H1 (cell line): ENCODE results near the gene BAZ2B. TPM values are rescaled to one million over a fixed set of nuclear protein-coding genes. Genes with fewer than 3 reads are reported as not detected.

Experiments
- CTCF ChIA-PET: fragments of 300-600 bp; sonication (Branson Sonifier 250); formaldehyde crosslinking; loops from one replicate; lab custom pipeline; 2021; ENCODE audit not compliant: partially characterized antibody; lab: Charles Lee
- POLR2A ChIA-PET: fragments of 300-600 bp; sonication (Branson Sonifier 250); formaldehyde crosslinking; loops from one replicate; lab custom pipeline; 2021; ENCODE audit warnings: inconsistent platforms; ENCODE audit not compliant: partially characterized antibody; lab: Charles Lee
- DNase-seq, 2 experiments: peaks; one replicate each; pipeline versions ENCODE4 v3.0.0 to v3.0.0-alpha.2; 2010 to 2022; ENCODE audit warnings: low spot score in 2 of 2, low read depth in 1 of 2, mixed read lengths in 1 of 2
- FAIRE-seq: peaks from 2 replicates; lab custom pipeline; 2011; peaks lifted over from hg19 to GRCh38; lab: Jason Lieb, UNC
- H2AFZ ChIP-seq: 2 replicates; pipeline ENCODE4 v1.8.1; 2012; ENCODE audit warnings: low read length, inconsistent platforms
- H2AK5ac ChIP-seq: 2 replicates; pipeline ENCODE4 v1.6.1; 2013; ENCODE audit warnings: low read depth, low read length
- H2BK120ac ChIP-seq: replicated peaks from 2 replicates; pipeline ENCODE3; 2013; ENCODE audit warnings: low read depth, low read length, inconsistent platforms
- H2BK12ac ChIP-seq: 2 replicates; pipeline ENCODE4 v1.6.1; 2013; ENCODE audit warnings: low read depth, low read length
- H2BK15ac ChIP-seq: 2 replicates; pipeline ENCODE4 v1.6.1; 2013; ENCODE audit warnings: low read length
- H2BK20ac ChIP-seq: 2 replicates; pipeline ENCODE4 v1.6.1; 2013; ENCODE audit warnings: low read length
- H2BK5ac ChIP-seq: 2 replicates; pipeline ENCODE4 v1.6.1; 2013; ENCODE audit warnings: low read depth, low read length
- H3K14ac ChIP-seq: 2 replicates; pipeline ENCODE4 v1.6.1; 2013; ENCODE audit warnings: inconsistent platforms; ENCODE audit not compliant: insufficient read length
- H3K18ac ChIP-seq: 2 replicates; pipeline ENCODE4 v1.6.1; 2013; ENCODE audit warnings: low read length; ENCODE audit errors: extremely low read depth
- H3K23ac ChIP-seq: 2 replicates; pipeline ENCODE4 v1.6.1; 2013; ENCODE audit warnings: inconsistent platforms; ENCODE audit not compliant: insufficient read length
- H3K23me2 ChIP-seq: 2 replicates; pipeline ENCODE4 v1.6.1; 2013; ENCODE audit warnings: low read depth, low read length
- H3K27ac ChIP-seq: 2 replicates; pipeline ENCODE4 v1.6.1; 2011; ENCODE audit warnings: low read depth, low read length, inconsistent platforms
- H3K27me3 ChIP-seq, 4 experiments: replicated peaks in 1 of 4; 1 replicate in 1 of 4; 2 replicates in 3 of 4; pipeline versions ENCODE4 v1.6.1 to v1.8.1; 2011 to 2013; ENCODE audit warnings: low read length in 3 of 4, mild to moderate bottlenecking in 3 of 4, inconsistent platforms in 2 of 4, mixed read lengths in 2 of 4, moderate library complexity in 1 of 4; ENCODE audit not compliant: control insufficient read depth in 3 of 4, insufficient read depth in 3 of 4; ENCODE audit errors: extremely low read depth in 1 of 4
- H3K36me3 ChIP-seq, 4 experiments: 2 replicates each; pipeline versions ENCODE4 v1.6.1 to v1.8.1; 2011 to 2013; ENCODE audit warnings: mild to moderate bottlenecking in 4 of 4, low read length in 3 of 4, moderate library complexity in 2 of 4, control low read depth in 1 of 4, inconsistent platforms in 1 of 4; ENCODE audit not compliant: insufficient read depth in 4 of 4, control insufficient read depth in 2 of 4
- H3K4ac ChIP-seq: replicated peaks from 2 replicates; pipeline ENCODE3; 2013; ENCODE audit warnings: low read length, low read depth, mixed read lengths, inconsistent platforms; ENCODE audit not compliant: insufficient read length
- H3K4me1 ChIP-seq, 4 experiments: replicated peaks in 1 of 4; 1 replicate in 1 of 4; 2 replicates in 3 of 4; pipeline versions ENCODE4 v1.6.1 to v1.8.1; 2011 to 2013; ENCODE audit warnings: low read length in 3 of 4, inconsistent platforms in 2 of 4, mixed read lengths in 1 of 4; ENCODE audit not compliant: insufficient read depth in 4 of 4, control insufficient read depth in 3 of 4
- H3K4me2 ChIP-seq, 2 experiments: 2 replicates each; pipeline versions ENCODE4 v1.6.1 to v1.8.1; 2011 to 2013; ENCODE audit warnings: low read depth in 2 of 2, low read length in 2 of 2, control low read depth in 1 of 2, inconsistent platforms in 1 of 2, mild to moderate bottlenecking in 1 of 2; ENCODE audit not compliant: insufficient read depth in 1 of 2
- H3K4me3 ChIP-seq, 4 experiments: fragments of 200-600, 300-600 bp in 1 of 4; sonication (generic), shearing (Covaris generic), sonication (Bioruptor Twin) in 1 of 4; 2 replicates each; pipeline versions ENCODE4 v1.5.1 to v1.8.1; 2011 to 2016; ENCODE audit warnings: low read length in 4 of 4, low read depth in 3 of 4, control low read depth in 2 of 4, inconsistent platforms in 2 of 4, mild to moderate bottlenecking in 2 of 4, mixed read lengths in 1 of 4, moderate library complexity in 1 of 4; ENCODE audit not compliant: insufficient read depth in 2 of 4; ENCODE audit errors: extremely low read depth in 1 of 4
- H3K56ac ChIP-seq: replicated peaks from 2 replicates; pipeline ENCODE3; 2013; ENCODE audit warnings: low read depth, mild to moderate bottlenecking, mixed read lengths, low read length, inconsistent platforms; ENCODE audit not compliant: insufficient read length
- H3K79me1 ChIP-seq: 2 replicates; pipeline ENCODE4 v1.6.1; 2013; ENCODE audit warnings: low read depth, low read length, control low read depth
- H3K79me2 ChIP-seq, 2 experiments: 2 replicates each; pipeline versions ENCODE4 v1.6.1 to v1.8.1; 2012 to 2013; ENCODE audit warnings: low read length in 2 of 2, mild to moderate bottlenecking in 2 of 2, inconsistent platforms in 1 of 2; ENCODE audit not compliant: insufficient read depth in 2 of 2, control insufficient read depth in 1 of 2
- H3K9ac ChIP-seq, 4 experiments: replicated peaks in 1 of 4; 1 replicate in 1 of 4; 2 replicates in 3 of 4; pipeline versions ENCODE4 v1.6.1 to v1.8.1; 2011 to 2013; ENCODE audit warnings: low read depth in 3 of 4, low read length in 3 of 4, control low read depth in 2 of 4, mild to moderate bottlenecking in 2 of 4, moderate library complexity in 2 of 4, inconsistent platforms in 1 of 4; ENCODE audit errors: extremely low read depth in 1 of 4
- H3K9me3 ChIP-seq, 2 experiments: 2 replicates each; pipeline versions ENCODE4 v1.6.1 to v1.8.1; 2012 to 2013; ENCODE audit warnings: mild to moderate bottlenecking in 2 of 2, moderate library complexity in 2 of 2, control low read depth in 1 of 2, inconsistent platforms in 1 of 2, low read depth in 1 of 2, low read length in 1 of 2, mixed read lengths in 1 of 2; ENCODE audit not compliant: insufficient read depth in 2 of 2
- H4K20me1 ChIP-seq, 2 experiments: replicated peaks in 1 of 2; 2 replicates each; pipeline versions ENCODE3 to v1.8.1; 2011 to 2013; ENCODE audit warnings: inconsistent platforms in 2 of 2, low read length in 2 of 2, mild to moderate bottlenecking in 1 of 2; ENCODE audit not compliant: insufficient read depth in 2 of 2, control insufficient read depth in 1 of 2
- H4K5ac ChIP-seq: 2 replicates; pipeline ENCODE4 v1.6.1; 2013; ENCODE audit warnings: low read length, low read depth, mixed read lengths, inconsistent platforms; ENCODE audit not compliant: insufficient read length
- H4K8ac ChIP-seq: 2 replicates; pipeline ENCODE4 v1.8.0; 2013; ENCODE audit warnings: mild to moderate bottlenecking, moderate library complexity, low read length, inconsistent platforms; ENCODE audit not compliant: insufficient read depth; ENCODE audit errors: extremely low read depth
- H4K91ac ChIP-seq: replicated peaks from 2 replicates; pipeline ENCODE3; 2013; ENCODE audit warnings: low read length, mixed read lengths, inconsistent platforms; ENCODE audit not compliant: insufficient read length
- BCL11A ChIP-seq, 2 experiments: IDR thresholded peaks; one replicate each; pipeline ENCODE4 v1.6.1; 2011; ENCODE audit warnings: low read depth in 2 of 2, low read length in 2 of 2, mild to moderate bottlenecking in 2 of 2
- CBX8 ChIP-seq: fragments of 300-800, 300-1000 bp; sonication (generic); IDR thresholded peaks from 2 replicates; pipeline ENCODE4 v1.7.1; 2016; ENCODE audit warnings: low read depth, low read length, borderline replicate concordance
- CHD1 ChIP-seq: IDR thresholded peaks from 2 replicates; pipeline ENCODE4 v1.6.1; 2012; ENCODE audit warnings: low read depth, low read length, improper control_type of control experiment
- EGR1 ChIP-seq: IDR thresholded peaks from 2 replicates; pipeline ENCODE4 v1.6.1; 2011; ENCODE audit warnings: low read depth, low read length, borderline replicate concordance
- EP300 ChIP-seq, 2 experiments: IDR thresholded peaks; 1 replicate in 1 of 2; 2 replicates in 1 of 2; pipeline ENCODE4 v1.6.1; 2011 to 2012; ENCODE audit warnings: low read depth in 2 of 2, low read length in 2 of 2, mild to moderate bottlenecking in 2 of 2, borderline replicate concordance in 1 of 2, inconsistent platforms in 1 of 2, moderate library complexity in 1 of 2
- EZH2 ChIP-seq: fragments of 200-600 bp; sonication (generic); IDR thresholded peaks from 2 replicates; pipeline ENCODE4 v1.7.1; 2012; ENCODE audit warnings: low read depth, mild to moderate bottlenecking, moderate library complexity, low read length, inconsistent platforms; ENCODE audit not compliant: severe bottlenecking
- FOSL1 ChIP-seq: IDR thresholded peaks from 2 replicates; pipeline ENCODE4 v1.6.1; 2011; ENCODE audit warnings: mild to moderate bottlenecking, low read depth, low read length, moderate library complexity; ENCODE audit not compliant: insufficient read depth
- GTF2F1 ChIP-seq: IDR thresholded peaks from 2 replicates; pipeline ENCODE4 v1.6.1; 2012; ENCODE audit warnings: low read depth, low read length, improper control_type of control experiment, borderline replicate concordance
- JUND ChIP-seq: IDR thresholded peaks from 2 replicates; pipeline ENCODE4 v1.6.1; 2011; ENCODE audit warnings: mild to moderate bottlenecking, improper control_type of control experiment, low read length
- RXRA ChIP-seq: IDR thresholded peaks from 2 replicates; pipeline ENCODE4 v1.6.1; 2011; ENCODE audit warnings: low read depth, mild to moderate bottlenecking, low read length, moderate library complexity; ENCODE audit not compliant: insufficient read depth
- SAP30 ChIP-seq: fragments of 300-600 bp; sonication (generic); IDR thresholded peaks from 2 replicates; pipeline ENCODE4 v1.7.1; 2012; ENCODE audit warnings: low read length, moderate library complexity, mild to moderate bottlenecking, inconsistent platforms; ENCODE audit not compliant: insufficient read depth, insufficient replicate concordance
- SP1 ChIP-seq: IDR thresholded peaks from 2 replicates; pipeline ENCODE4 v1.6.1; 2011; ENCODE audit warnings: low read depth, low read length
- SP4 ChIP-seq: IDR thresholded peaks from 2 replicates; pipeline ENCODE4 v1.6.1; 2012; ENCODE audit warnings: low read length, inconsistent platforms
- ZNF274 ChIP-seq: IDR thresholded peaks from 2 replicates; pipeline ENCODE4 v1.7.0; 2012; ENCODE audit warnings: low read length, borderline replicate concordance; ENCODE audit errors: extremely low read depth
- WGBS, 2 experiments: shearing (Covaris generic) in 1 of 2; methylation state at CpG; one replicate each; pipeline versions ENCODE4 v1.1.6 to v1.1.7; 2013 to 2015; ENCODE audit warnings: low lambda C conversion rate in 2 of 2, mixed read lengths in 2 of 2, inconsistent platforms in 1 of 2, low coverage in 1 of 2, missing lambda C conversion rate in 1 of 2; ENCODE audit not compliant: insufficient replicate concordance in 2 of 2, insufficient coverage in 1 of 2, insufficient read length in 1 of 2; ENCODE audit errors: extremely low coverage in 1 of 2, missing lambda C conversion rate in 1 of 2; 5-methylcytosine and 5-hydroxymethylcytosine counted together
- polyA plus RNA-seq, 7 experiments: library from polyadenylated mRNA; depleted of rRNA in 3 of 7; stranded (reverse) in 5 of 7; unstranded in 2 of 7; fragments of >200 nt in 5 of 7; fragments of 200-250 nt in 2 of 7; gene quantifications; 1 replicate in 5 of 7; 2 replicates in 1 of 7; 4 replicates in 1 of 7; pipeline versions ENCODE4 v1.2.1 to v1.2.3, GENCODE V29; 2011 to 2013; ENCODE audit warnings: missing spikeins in 2 of 7, mixed read lengths in 2 of 7
- total RNA-seq: library from RNA; stranded (reverse); fragmentation: NEBNext Ultra II Directional; extraction: Animal tissue kit (Norgen Biotek cat#: 25700); gene quantifications from 2 replicates; pipeline ENCODE4 v1.2.1, GENCODE V29; 2021

The BAZ2B gene
- total and polyA plus RNA-seq, 2 of the 8 experiments (the other 6 are each of a cell fraction or from before 2014, with no cell fraction given): 15.2 to 46.3 TPM

DNA sequence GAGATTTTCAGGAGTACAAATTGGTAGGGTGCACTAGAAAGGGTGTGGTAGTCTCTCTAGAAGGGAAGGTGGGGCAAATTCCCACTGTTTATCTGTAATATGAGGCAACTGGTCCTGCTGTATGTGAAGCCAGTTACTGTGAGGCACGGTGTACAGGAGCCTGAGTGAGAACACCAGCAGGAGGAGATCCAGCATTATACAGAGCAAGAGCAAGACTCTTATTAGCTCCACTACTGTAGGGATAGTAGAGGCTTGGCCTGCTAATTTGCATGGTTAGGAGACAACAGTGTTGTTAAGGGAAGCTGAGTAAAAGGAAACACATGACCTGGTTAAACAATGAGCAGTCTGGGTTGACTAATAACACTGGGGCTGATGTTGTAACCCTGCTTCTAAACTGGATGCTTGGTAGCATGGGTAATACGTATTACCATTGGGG, 253.5 kb downstream of the BAZ2B start:
- no peak overlapping the region for H3K27ac ChIP-seq
- no peak overlapping the region for H2BK12ac ChIP-seq
- no peak overlapping the region for H2BK120ac ChIP-seq
- H2AFZ ChIP-seq: no peak overlapping the region
- H3K23me2 ChIP-seq: no peaks in the 10 kb centered on the region
- ChIA-PET CTCF (no interaction called here), POLR2A (no interaction called here)
- TF ChIP-seq BCL11A (IDR thresholded peaks at IDR 0.05; ENCODE audit: low read depth in 2 of 2, low read length in 2 of 2) (no peak), SAP30 (no peak), SP1 (no peak), CBX8 (no peak), EGR1 (no peak), JUND (no peak), ZNF274 (no peak), RXRA (no peak), EZH2 (no peak), GTF2F1 (no peak), SP4 (no peak), FOSL1 (no peak), EP300 (IDR thresholded peaks at IDR 0.05; ENCODE audit: borderline replicate concordance in 1 of 2, low read depth in 2 of 2, low read length in 2 of 2) (no peak), CHD1 (no peak)
- DNase-seq (no peak), FAIRE-seq (no peak)
- peaks cover 0 to 4% of the 10 kb centered on the region in 2 experiments; a peak in 1 of 4 replicates for H3K9me3 ChIP-seq
- no peak overlapping the region for H3K18ac ChIP-seq
- H2BK15ac ChIP-seq: no peak overlapping the region
- H2BK20ac ChIP-seq: no peak overlapping the region
- no peak overlapping the region for H3K56ac ChIP-seq
- no peak overlapping the region for H4K5ac ChIP-seq
- no peak overlapping the region for H3K4me2 ChIP-seq
- no peaks in the 10 kb centered on the region for H3K79me1 ChIP-seq
- no peak overlapping the region for H4K8ac ChIP-seq
- H3K27me3 ChIP-seq: no peaks in the 10 kb centered on the region
- H4K20me1 ChIP-seq: peaks cover 0 to 2% of the 10 kb centered on the region in 2 experiments
- no peak overlapping the region for H2BK5ac ChIP-seq
- WGBS, 2 experiments: 89% methylated on average over 2 of the region's 2 CpGs; no CpG with 5 or more reads in 1 of the 2 experiments
- H2AK5ac ChIP-seq: no peak overlapping the region
- no peak overlapping the region for H3K4me3 ChIP-seq
- no peak overlapping the region for H4K91ac ChIP-seq
- no peak overlapping the region for H3K4ac ChIP-seq
- peaks cover 0 to 24% (median 17%) of the 10 kb centered on the region in 4 experiments; a peak in 7 of 8 replicates for H3K36me3 ChIP-seq
- no peak overlapping the region for H3K14ac ChIP-seq
- H3K23ac ChIP-seq: no peak overlapping the region
- no peak overlapping the region for H3K9ac ChIP-seq
- H3K79me2 ChIP-seq: 0 out of 4 replicates have a peak, but pooled peaks cover 0 to 2% of the 10 kb centered on the region in 2 experiments
- H3K4me1 ChIP-seq: no peaks in the 10 kb centered on the region
